Measurements from ENCODE around the gene TMIGD2.
"Not testable (repeated sequence)": the region's sequence is repeated elsewhere in the genome, so short reads cannot be mapped to it uniquely, and the experiment has no call there.

The TMIGD2 gene

DNA sequence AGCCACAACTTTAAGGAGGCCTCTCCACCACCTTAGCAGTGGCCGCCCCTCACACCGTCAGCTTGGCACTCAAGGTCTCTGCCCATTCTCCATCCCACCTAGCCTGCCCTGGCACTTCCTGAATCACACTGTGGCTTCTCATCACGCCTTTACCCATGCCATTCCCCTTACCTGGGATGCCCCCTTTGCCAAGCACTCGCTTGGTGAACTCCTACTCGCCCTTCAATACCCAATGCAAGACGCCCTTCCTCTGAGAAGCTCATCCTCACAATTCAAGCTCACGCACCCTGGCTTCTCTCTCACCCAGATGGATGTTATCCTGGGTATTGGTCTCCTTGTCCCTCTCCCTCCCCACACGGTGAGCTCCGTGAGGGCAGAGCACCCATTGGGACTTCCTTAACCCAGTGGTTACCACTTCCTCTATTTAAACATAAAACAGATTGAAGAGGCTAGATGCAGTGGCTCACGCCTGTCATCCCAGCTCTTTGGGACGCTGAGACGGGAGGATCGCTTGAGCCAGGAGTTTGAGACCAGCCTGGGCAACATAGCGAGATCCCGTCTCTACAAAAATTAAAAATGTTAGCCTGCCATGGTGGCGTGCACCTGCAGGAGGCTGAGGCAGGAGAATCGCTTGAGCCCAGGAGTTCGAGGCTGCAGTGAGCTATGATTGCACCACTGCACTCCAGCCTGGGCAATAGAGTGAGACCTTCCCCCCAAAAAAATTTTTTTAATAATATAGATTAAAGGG, 35.8 kb downstream of the TMIGD2 start:
- DNase-seq, result no peak

DNA sequence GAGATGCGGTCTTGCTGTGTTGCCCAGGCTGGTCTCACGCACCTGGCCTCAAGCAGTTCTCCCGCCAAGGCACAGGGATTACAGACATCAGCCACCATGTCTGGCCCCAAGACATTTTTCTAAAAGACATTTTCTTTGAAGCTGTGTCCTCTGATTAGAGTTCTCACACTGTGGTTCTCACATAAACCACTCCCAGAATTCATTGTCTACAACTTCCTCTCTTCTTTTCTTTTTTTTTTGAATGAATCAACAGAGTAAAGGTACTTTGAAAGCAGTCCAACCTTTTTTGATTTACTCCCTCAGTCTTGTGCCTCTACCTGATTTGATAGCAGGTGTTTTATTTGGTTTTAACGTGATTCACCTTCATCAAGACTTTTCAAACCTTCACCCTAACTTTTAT, 37.4 kb downstream of the TMIGD2 start:
- DNase-seq, result no peak

DNA sequence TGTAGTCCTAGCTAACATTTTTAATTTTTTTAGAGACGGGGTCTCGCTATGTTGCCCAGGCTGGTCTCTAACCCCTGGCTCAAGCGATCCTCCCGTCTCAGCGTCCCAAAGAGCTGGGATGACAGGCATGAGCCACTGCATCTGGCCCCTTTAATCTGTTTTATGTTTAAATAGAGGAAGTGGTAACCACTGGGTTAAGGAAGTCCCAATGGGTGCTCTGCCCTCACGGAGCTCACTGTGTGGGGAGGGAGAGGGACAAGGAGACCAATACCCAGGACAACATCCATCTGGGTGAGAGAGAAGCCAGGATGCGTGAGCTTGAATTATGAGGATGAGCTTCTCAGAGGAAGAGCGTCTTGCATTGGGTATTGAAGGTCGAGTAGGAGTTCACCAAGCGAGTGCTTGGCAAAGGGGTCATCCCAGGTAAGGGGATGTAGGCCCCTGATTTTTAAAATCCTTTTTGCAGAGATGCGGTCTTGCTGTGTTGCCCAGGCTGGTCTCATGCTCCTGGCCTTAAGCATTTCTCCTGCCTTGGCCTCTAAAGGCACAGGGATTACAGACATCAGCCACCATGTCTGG, 41.5 kb downstream of the TMIGD2 start:
- no peak for DNase-seq

DNA sequence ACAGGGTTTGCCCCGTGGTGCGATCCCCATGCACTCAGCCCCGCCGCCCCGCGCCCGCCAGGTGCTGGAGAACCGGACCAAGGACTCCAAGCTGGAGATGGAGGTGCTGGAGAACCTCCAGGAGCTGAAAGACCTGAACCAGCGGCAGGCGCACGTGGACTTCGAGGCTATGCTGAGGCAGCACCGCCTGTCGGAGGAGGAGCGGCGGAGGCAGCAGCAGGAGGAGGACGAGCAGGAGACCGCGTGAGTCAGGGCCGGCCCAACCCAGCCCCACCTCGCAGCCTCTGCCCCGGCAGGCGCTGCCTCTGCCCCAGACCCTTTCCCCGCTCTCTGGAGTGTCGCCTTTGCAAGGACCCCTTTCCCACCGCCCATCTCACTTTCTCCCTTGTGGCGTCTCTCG, 44.0 kb downstream of the TMIGD2 start:
- no peak for DNase-seq

DNA sequence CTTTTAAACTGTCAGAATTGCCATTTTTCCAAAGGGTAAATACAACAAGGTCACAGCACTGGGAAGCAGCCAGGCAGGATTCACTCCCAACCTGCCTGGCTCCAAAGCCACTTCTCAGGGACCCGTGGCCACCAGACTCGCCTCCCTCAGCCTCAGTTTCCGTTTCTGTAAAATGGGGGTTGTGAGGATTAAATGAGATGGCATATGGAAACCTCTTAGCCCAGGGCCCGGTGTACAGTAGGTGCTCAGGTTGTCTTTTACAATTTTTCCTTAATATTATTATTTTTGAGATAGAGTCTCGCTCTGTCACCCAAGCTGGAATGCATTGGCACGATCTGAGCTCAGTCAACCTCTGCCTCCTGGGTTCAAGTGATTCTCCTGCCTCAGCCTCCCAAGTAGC, 45.2 kb downstream of the TMIGD2 start:
- no peak for DNase-seq

DNA sequence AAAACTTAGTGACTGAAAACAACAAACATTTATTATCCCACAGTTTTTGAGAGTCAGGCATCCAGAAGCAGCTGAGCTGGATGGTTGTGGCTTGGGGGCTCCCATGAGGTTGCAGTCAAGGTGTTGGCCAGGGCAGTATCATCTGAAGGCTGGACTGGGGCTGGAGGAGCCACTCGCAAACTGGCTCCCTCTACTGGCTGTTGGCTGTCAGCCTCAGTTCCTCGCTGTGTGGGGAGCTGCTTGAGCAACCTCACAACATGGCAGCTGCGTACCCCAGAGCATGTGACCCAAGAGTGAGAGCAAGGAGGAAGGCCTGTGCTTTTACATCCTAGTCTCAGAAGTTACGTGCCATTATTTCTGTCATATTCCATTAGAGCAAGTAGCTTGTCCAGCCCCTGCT, 45.6 kb downstream of the TMIGD2 start:
- DNase-seq, result no peak

DNA sequence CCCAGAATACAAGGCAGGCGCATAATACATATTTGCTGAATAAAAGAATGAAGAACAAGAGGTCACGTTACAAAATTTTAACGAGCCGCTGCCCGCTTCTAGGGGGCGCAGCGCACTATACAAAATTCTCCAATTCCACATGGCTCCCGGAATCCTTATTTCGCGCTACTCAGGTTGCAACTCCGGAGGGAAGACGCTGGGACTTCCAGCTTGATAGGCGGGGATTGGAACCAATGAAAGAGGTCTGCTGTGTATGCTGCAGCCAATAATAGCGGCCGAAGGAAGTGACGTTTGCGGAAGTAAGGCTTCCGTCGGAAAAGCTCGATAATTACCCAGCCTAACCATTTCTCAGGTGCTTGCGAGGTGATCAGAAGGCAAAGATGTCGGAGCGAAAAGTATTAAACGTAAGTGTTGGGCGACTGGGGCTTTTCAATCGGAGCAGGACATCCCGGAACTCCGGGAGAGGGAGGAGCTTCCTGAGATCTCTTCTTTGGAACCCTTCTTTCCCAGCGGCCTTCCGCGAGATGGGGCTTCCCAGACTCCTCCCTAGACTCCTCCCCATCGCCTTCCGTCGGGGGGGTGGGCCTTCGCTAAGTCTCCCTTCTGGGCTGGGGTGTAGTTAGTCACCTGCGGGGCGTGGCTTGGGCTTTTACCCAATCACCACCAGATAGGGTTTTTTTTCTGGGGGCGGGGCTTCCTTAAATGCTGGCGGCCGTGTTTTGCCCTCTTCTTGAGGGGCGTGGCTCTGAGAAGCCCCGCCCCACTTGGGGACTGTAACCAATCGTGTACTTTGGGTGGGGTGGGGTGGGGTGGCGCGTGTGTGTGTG, 55.2 kb downstream of the TMIGD2 start, which contains the start of gene YJU2:
Gene YJU2 (plus strand): TSS at position 314 of the 827 bp plus-strand sequence. CDS start 67 bp downstream, at position 381.
- DNase-seq, result peak; percentile 100

DNA sequence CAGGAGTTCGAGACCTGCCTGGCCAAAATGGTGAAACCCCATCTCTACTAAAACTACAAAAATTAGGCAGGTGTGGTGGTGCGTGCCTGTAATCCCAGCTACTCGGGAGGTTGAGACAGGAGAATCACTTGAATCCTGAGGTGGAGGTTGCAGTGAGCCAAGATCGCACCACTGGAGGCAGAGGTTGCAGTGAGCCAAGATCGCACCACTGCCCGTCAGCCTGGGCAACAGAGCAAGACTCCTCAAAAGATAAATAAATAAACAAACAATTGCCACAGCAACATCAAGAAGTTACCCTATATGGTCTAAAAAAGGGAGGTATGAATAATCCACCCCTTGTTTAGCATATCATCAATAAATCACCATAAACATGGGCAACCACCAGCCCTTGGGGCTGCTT, 56.3 kb downstream of the TMIGD2 start:
- DNase-seq, result not testable (repeated sequence)

All from RPMI8226 (cell line).